Urothelium cell line (cell line): ENCODE data around the gene RPS6KA2.

ENCODE experiments used
- DNase-seq: peaks from one replicate; pipeline ENCODE4 v3.0.0; 2011; ENCODE audit warnings: low spot score, mixed read lengths
- FAIRE-seq: peaks from 2 replicates; lab custom pipeline; 2011; peaks lifted over from hg19 to GRCh38; lab: Jason Lieb, UNC

The RPS6KA2 gene

DNA sequence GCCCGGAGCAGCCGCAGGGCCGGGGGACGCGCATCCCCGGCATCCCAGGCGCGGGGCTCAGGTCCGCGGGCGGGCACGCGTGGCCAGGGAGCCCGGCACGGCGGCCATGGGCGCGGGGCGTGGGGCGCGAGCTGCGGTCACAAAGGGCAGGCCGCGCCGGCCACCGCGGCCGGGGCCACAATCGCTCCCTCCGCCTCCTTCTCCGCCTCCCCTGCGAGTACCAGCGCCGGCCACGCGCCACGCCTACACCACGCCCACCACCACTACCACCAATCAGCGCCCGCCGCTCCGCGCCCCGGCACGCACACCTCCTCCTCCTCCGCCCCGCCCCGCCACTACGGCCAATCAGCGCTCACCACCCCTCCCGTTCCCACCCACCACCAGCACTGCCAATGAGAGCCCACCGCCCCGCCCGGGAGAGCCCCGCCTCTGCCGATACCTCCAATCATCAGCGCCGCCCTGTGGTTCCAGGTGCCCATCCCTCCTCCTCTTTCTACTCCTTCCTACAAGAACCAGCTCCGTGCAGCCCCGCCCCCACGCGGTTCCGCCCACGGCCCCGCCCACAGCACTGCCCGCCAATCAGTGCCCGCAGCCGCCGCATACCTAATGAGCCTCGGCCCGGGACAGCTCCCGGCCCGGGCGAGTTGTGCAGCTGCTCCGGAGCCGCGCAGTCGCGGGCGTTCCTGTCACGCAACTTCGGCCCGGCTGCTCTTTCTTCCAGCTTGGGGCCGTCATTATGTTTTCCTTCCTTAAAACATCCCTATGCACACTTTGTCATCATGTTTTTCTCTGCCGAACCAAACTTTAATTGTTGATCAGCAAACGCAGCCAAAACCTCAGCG is at the start of gene RPS6KA2:
TSS of gene RPS6KA2 (minus strand) at position 219 of the 842 bp plus-strand sequence. CDS start 232 bp downstream, outside the sequence.
- DNase-seq (peak; percentile 98), FAIRE-seq (peak; percentile 98)

- no peak for FAIRE-seq
- no peak for DNase-seq
Observed at GRCh38 chr6:166676270-166676860, 49.3 kb upstream of the RPS6KA2 start.

GRCh38 chr6:166675736-166676135 is 48.7 kb upstream of the RPS6KA2 start:
- DNase-seq (no peak), FAIRE-seq (no peak)

- DNase-seq, result no peak
- FAIRE-seq, result no peak
Observed at GRCh38 chr6:166673309-166673708, 46.3 kb upstream of the RPS6KA2 start.

DNA sequence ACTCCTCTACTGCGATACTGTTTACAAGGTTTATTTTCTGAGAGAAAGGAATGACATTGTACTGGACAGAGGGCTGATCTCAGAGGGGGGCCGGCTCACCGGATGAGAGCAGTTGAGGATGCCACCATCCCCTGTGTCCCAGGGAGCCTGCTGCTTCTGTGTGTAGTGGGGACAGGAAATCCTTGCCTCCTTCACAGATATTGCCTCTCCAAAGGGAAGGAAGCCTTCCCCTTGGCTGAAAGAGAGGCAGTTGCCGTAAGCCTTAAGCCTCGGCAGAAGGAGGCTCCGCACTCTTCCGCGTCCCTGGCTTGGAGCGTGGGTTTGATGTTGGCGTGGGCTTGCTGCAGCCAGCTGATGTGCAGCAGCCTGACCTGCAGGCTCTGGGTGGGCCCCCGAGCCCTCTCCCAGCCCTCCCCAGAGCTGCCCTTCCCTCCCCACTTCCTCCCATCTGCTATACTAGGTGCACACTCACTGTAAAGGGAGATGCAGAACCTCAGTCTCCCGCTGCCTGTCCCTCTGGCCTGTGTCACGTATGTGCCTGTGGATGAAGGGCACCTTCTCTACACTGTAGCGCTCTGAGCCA is 45.7 kb upstream of the RPS6KA2 start:
- FAIRE-seq, result no peak
- no peak for DNase-seq

- FAIRE-seq (no peak), DNase-seq (no peak)
Observed at GRCh38 chr6:166672146-166672545, 45.1 kb upstream of the RPS6KA2 start.

DNA sequence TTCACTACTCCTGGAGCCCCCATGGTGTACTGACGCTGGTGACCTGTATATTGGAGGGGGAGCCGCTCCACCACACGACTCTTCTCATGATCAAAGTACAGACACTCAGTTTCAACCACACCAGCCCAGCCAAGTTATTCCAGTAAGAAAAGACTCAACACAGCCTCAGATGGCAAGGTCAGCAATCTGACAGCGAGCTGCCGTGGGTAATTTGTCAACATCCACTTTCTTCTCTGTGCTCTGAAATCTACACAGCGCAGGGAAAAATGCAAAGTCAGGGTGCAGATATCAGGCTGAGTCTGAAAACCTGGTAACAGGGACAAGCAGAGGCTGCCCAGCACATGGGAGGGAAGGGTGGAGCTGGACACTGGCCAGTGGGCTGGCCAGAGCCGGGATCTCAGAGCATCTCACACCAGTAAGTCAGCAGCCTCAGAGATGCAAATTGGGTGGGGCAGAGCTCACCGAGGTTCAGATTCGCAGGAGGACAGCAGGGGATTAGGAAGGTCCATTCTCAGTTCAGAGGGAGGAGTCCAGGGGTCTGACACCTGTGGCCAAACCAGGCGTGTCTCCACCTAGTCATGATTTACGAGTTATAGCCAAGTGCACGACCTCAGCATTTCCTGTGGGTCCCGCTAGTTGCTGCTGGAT is 44.5 kb upstream of the RPS6KA2 start:
- FAIRE-seq (no peak), DNase-seq (no peak)

GRCh38 chr6:166670894-166671293 is 43.8 kb upstream of the RPS6KA2 start:
- FAIRE-seq, result no peak
- DNase-seq, result no peak

DNA sequence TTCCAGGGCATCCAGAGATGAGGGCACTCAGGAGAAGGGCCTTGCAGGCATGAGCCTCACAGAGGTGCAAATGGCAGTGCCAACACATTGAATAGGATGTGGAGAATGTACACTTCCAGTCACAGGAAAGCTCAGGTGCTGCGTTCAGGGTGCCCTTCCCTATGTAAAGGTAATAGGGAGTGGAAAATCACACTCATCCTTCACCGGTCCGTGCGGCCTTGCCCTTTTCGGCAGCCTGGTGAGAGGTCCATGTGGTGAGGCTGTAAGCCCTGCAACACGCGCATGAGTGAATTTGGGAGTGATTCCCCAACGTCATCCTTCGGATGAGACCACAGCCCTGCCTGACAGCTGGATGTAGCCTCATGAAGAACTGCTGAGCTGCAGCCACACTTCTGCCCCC is 43.0 kb upstream of the RPS6KA2 start:
- no peak for DNase-seq

GRCh38 chr6:166667796-166668610 is 41.0 kb upstream of the RPS6KA2 start:
- FAIRE-seq, result no peak
- DNase-seq, result no peak

More for the DNA sequence above, 43.0 kb upstream of the RPS6KA2 start:
- FAIRE-seq, result no peak

GRCh38 chr6:166664135-166664534 is 37.1 kb upstream of the RPS6KA2 start:
- DNase-seq, result no peak
- FAIRE-seq, result no peak

DNA sequence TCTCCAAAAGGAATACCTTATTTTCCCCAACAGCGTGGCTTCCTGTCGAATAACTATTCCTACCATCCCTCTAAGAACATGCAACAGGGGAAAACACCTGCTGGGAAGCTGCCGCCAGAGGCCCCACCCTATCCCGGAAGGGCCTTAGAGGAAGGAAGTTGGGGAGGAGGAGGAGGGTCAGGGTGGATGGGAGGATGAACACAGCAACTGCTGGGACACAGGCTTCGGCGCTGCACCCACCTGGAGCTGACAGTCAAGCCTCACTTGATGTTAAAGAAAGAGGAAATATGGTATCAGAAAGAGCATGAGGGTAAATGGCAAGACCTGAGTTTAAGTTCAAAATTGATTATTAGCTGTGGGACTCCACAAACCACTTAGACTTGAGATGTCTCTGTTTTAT is 36.5 kb upstream of the RPS6KA2 start:
- no peak for FAIRE-seq

GRCh38 chr6:166662690-166663089 is 35.6 kb upstream of the RPS6KA2 start:
- DNase-seq (no peak), FAIRE-seq (no peak)

More for the DNA sequence above, 36.5 kb upstream of the RPS6KA2 start:
- no peak for DNase-seq

- DNase-seq (no peak), FAIRE-seq (no peak)
Observed at GRCh38 chr6:166661327-166662085, 34.5 kb upstream of the RPS6KA2 start.

DNA sequence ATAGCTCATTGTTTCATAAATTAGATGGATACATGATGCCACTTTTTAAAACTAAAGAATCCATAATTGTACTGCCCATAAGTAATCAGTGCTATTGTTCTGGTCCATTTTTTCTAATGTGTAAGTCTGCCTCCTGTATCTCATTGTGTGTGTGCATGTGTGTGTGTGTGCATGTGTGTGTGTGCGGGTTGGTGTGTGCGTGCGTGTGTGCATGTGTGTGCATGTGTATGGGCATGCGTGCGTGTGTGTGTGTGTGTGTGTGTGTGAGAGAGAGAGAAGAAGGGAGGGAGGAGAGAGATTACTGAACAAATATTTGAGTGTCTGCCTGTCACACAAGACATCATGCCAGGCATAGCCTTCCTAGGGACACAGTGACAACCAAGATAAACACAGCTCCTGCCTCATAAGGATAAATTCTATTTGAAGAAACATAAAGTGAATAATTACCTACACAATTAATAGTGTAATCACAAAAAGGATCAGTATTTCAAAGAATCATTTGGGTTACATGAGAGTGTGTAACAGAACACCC is 33.2 kb upstream of the RPS6KA2 start:
- FAIRE-seq (peak; percentile 87), DNase-seq (no peak)

DNA sequence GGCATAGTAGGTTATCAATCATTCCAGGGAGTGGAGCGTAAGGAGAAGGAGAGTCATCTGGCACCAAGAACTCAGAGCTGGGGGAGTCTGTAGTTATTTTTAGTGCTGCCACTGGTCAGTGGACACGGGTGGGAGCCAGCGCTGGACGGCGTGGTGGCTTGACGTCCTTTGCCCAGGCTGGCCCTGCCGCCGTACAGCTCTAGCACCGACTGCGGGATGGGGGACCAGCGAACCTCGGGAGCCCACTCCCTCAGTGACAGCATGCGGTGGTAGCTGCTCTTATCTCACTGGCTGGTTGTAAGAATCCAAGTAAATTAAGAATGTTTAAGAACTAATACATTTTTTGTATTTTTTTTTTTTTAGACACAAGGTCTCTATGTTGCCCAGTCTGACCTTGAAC is 32.5 kb upstream of the RPS6KA2 start:
- FAIRE-seq, result no peak
- no peak for DNase-seq

- no peak for DNase-seq
- FAIRE-seq, result no peak
Observed at GRCh38 chr6:166658792-166659150, 31.7 kb upstream of the RPS6KA2 start.

- FAIRE-seq, result no peak
- DNase-seq, result no peak
Observed at GRCh38 chr6:166658115-166658791, 31.2 kb upstream of the RPS6KA2 start.

DNA sequence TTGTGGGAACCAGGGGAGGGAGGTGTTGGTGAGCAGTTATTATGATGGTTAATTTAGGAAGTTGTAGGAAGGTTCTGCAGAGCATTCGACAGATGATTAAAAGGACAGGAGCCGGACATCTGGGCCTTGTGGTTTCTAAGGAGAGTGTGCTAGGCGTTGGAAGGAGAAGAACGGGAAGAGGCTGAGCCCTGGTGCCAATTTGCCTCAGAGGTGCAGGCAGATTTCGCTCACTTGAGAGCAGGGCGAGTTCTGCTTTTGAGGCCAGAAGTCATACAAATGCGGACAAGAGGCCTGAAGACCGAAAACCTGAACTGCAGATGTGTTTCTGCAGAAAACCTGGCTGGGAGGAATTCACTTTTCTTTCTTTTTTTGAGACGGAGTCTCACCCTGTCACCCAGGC is 30.5 kb upstream of the RPS6KA2 start:
- no peak for DNase-seq
- FAIRE-seq, result no peak
